Right lobe of liver (tissue), 6 donors: ENCODE measurements around the gene SNRNP25. TPM values are rescaled to one million over a fixed set of nuclear protein-coding genes. Genes with fewer than 3 reads are reported as not detected.
A peak's percentile ranks its signal among the peaks of the same experiment; 100 is the strongest.

Experiments
- ATAC-seq, 4 donors: fragments of 200-7000 bp; cut with Tn5 transposase; one replicate each; pipeline ENCODE4 v1.9.1; 2020; ENCODE audit warnings: mild to moderate bottlenecking in 4 of 4, moderate library complexity in 4 of 4
- DNase-seq, 3 donors: peaks; one replicate each; pipeline ENCODE4 v3.0.0-alpha.2; 2020
- H3K27ac ChIP-seq, 3 donors: fragments of 200-600 bp; one replicate each; pipeline ENCODE4 v1.8.0; 2022
- H3K27me3 ChIP-seq, 2 donors: fragments of 200-600 bp; one replicate each; pipeline ENCODE4 v1.8.0; 2022
- H3K36me3 ChIP-seq, 4 donors: fragments of 200-600 bp; sonication (generic) in 1 of 4; one replicate each; pipeline versions ENCODE4 v1.5.1 to v1.8.0; 2017 to 2022; ENCODE audit warnings: control low read depth in 1 of 4
- H3K4me1 ChIP-seq, 4 donors: fragments of 200-600 bp; sonication (generic) in 1 of 4; one replicate each; pipeline versions ENCODE4 v1.5.1 to v1.8.0; 2017 to 2022; ENCODE audit warnings: control low read depth in 1 of 4
- H3K4me3 ChIP-seq, 3 donors: fragments of 200-600 bp; one replicate each; pipeline ENCODE4 v1.8.0; 2022
- H3K9me3 ChIP-seq, 4 donors: fragments of 200-600 bp; sonication (generic) in 1 of 4; one replicate each; pipeline versions ENCODE4 v1.5.1 to v1.8.0; 2017 to 2022; ENCODE audit warnings: control low read depth in 1 of 4
- CTCF ChIP-seq, 4 donors: fragments of 200-600 bp in 3 of 4; fragments of 450-650 bp in 1 of 4; IDR thresholded peaks; one replicate each; pipeline versions ENCODE4 v1.5.1 to v1.8.0; 2016 to 2022; ENCODE audit warnings: antibody characterized with exemption in 4 of 4, mild to moderate bottlenecking in 2 of 4
- POLR2A ChIP-seq: fragments of 450-650 bp; IDR thresholded peaks from one replicate; pipeline ENCODE4 v1.6.1; 2017; ENCODE audit warnings: antibody characterized with exemption, mild to moderate bottlenecking
- WGBS: methylation state at CpG from one replicate; pipeline ENCODE4 v1.1.6; 2018; ENCODE audit warnings: low coverage, low lambda C conversion rate; ENCODE audit not compliant: insufficient coverage; ENCODE audit errors: missing lambda C conversion rate; 5-methylcytosine and 5-hydroxymethylcytosine counted together
- intact Hi-C, 2 donors: fragments of 100-400 bp; cut with DNase I; formaldehyde crosslinking; loops; one replicate each; pipeline versions ENCODE4 v1.11.2 to v1.14.1; 2022
- total RNA-seq, 6 experiments: library from RNA; depleted of rRNA in 2 of 6; stranded (reverse); fragments of >200 nt in 2 of 6; fragmentation: NEBNext Ultra II Directional in 3 of 6; extraction: Animal tissue kit (Norgen Biotek cat#: 25700) in 3 of 6; gene quantifications; one replicate each; pipeline versions ENCODE4 v1.1.0 to v1.2.4, GENCODE V29; 2016 to 2023
- donor health status: DM: no; HTN: yes; CAD: no.
- donor health status: DM: no; HTN: no; CAD: no.
- donor health status: DM: no; HTN: no; CAD: no.
- donor health status: DM: no; HTN: yes; CAD: no.
- donor health status: DM: no; HTN: yes; CAD: no.

The SNRNP25 gene
- total RNA-seq, 6 experiments from 2014 or later, result 11.7 to 15.9 (median 14.8) TPM

DNA sequence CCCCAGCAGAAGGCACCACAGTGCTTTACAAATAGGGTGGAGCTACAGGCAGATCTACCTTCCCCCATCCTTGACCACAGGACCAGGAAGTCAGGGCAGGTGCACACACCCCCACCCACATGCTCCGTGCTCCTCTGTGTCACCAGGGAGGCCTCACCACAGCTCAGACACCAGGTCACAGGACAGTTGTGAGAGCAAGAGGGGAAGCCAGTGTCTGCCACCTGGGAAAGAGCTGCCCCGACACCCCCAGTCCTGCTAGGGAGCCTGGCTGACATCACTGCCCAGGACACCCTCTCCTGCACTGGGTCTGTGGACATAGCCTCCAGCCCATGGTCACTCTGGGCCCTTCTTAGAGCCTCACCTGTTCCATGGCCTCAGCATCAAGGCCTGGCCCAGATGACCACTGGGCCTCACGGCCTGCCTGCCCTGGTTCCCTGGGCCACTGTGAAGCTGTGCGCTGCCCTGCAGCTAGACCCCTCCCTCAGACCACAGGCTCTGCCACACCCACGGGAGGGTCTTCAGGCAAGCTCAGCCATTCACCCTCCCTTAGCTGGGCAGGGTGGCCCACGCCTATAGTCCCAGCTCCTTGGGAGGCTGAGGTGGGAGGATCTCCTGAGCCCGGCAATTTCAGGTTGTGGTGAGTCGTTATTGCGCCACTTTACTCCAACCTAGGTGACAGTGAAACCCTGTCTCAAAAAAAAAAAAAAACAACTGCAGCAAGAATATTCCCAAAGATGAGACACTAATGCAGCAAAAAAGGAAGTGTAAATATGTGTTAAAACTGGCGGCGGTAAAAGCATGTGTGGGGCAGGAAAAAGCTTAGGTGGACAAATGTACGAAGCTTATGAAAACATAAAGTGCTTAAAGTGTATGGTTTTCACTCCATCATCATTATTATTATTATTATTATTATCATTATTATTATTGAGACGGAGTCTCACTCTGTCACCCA lies 14.4 kb upstream of the SNRNP25 start:
- TF ChIP-seq CTCF (IDR thresholded peaks at IDR 0.05) (no peak), POLR2A (no peak)
- Histone ChIP-seq H3K27me3 (no peaks in the 10 kb centered on the region), H3K4me1 (no peaks in the 10 kb centered on the region), H3K36me3 (no peaks in the 10 kb centered on the region), H3K9me3 (no peaks in the 10 kb centered on the region), H3K4me3 (no peak overlapping the region), H3K27ac (no peak overlapping the region)
- DNase-seq, result no peak
- ATAC-seq, result peak in 3 of 4 donors; percentile 34 to 60 (median 38)
- WGBS, result 79% methylated on average over 9 of the region's 13 CpGs
- intact Hi-C loops, result no loop called here

DNA sequence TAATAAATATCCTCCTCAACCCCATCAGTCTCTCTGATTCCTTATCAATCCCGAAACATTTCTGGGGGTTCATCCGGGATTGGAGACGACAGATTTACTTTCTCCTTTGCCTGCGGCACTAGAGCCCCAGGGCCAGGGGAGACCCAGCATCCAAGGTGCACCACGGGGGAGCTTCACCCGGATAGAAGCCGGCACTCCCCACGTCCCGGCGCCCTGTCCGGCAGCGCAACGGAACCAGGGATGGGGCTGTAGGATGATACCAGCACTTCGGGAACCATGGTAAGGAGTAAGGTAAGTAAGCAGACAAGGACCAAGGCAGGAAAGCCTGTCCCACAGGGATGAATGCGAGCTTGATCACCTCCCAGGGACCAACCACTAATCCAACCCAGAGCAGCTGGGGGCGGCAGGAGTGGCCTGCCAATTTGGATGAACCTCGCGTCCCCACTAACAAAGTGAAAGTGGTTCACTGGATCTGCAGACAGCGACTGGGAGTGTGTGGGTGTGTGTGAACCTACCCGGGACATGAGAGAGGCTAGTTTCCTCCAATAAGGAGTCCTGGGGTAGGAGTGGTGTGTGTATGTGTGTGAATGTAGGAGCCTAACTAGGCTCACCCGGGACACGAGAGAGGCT lies 12.1 kb upstream of the SNRNP25 start:
- Histone ChIP-seq H3K27me3 (no peaks in the 10 kb centered on the region), H3K36me3 (no peaks in the 10 kb centered on the region), H3K9me3 (no peaks in the 10 kb centered on the region), H3K27ac (no peak overlapping the region), H3K4me1 (peaks cover 0 to 12% (median 0%) of the 10 kb centered on the region in 4 donors), H3K4me3 (no peak overlapping the region)
- TF ChIP-seq CTCF (IDR thresholded peaks at IDR 0.05) (no peak), POLR2A (no peak)
- ATAC-seq (no peak), DNase-seq (no peak)
- 87% methylated on average over 18 of the region's 22 CpGs for WGBS
- intact Hi-C loops, result no loop called here

- WGBS, result 96% methylated on average over 10 of the region's 11 CpGs
- intact Hi-C loops, result no loop called here
- Histone ChIP-seq H3K36me3 (peaks cover 0 to under 1% (median 0%) of the 10 kb centered on the region in 4 donors), H3K27ac (no peak overlapping the region), H3K4me3 (no peak overlapping the region), H3K27me3 (no peaks in the 10 kb centered on the region), H3K4me1 (peaks cover 0 to 12% (median 0%) of the 10 kb centered on the region in 4 donors), H3K9me3 (no peaks in the 10 kb centered on the region)
- TF ChIP-seq POLR2A, result no peak
- no peak for TF ChIP-seq CTCF (IDR thresholded peaks at IDR 0.05)
- DNase-seq (no peak), ATAC-seq (no peak)
Measured at GRCh38 chr16:42069-42457, 11.6 kb upstream of the SNRNP25 start.

DNA sequence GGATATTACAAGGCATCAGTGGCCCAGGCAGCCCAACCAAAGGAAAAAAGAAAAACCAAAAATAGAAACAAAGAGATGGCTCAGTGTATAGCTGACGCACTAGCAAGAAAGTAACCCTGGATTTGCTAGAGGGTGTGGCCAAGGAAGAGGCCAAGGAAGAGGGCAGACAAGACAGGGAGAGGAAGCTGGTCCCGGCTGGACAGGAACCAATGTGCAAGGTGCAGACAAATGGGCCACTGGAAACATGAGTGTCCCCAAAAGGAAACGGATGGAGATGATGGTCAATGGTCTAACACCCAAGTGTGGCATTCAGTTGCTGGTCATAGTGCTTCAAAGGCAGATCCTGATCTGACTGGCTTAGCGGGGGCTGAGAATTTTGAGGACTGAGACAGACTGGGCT lies 10.9 kb upstream of the SNRNP25 start:
- DNase-seq (no peak), ATAC-seq (no peak)
- Histone ChIP-seq H3K4me3 (no peak overlapping the region), H3K27ac (no peak overlapping the region), H3K36me3 (peaks cover 0 to 4% (median 0%) of the 10 kb centered on the region in 4 donors), H3K27me3 (no peaks in the 10 kb centered on the region), H3K4me1 (peaks cover 0 to 12% (median 0%) of the 10 kb centered on the region in 4 donors), H3K9me3 (no peaks in the 10 kb centered on the region)
- intact Hi-C loops, result no loop called here
- no peak for TF ChIP-seq CTCF (IDR thresholded peaks at IDR 0.05)
- TF ChIP-seq POLR2A, result no peak
- 89% methylated on average over 4 of the region's 4 CpGs for WGBS
